ENCODE results near the gene SERPINA4. TPM values are rescaled to one million over a fixed set of nuclear protein-coding genes. Genes with fewer than 3 reads are reported as not detected.

SERPINA4 gene
- total and polyA plus RNA-seq, 2 of the 13 experiments (the other 11 are each of a cell fraction or from before 2014, with no cell fraction given) = 39.1 to 57.8 TPM

- TF ChIP-seq ZGPAT (CRISPR knock-in tag; IDR thresholded peaks at IDR 0.05) (peak; percentile 36; the same call in 1 of the 2 replicates), NR2F1 (CRISPR knock-in tag; IDR thresholded peaks at IDR 0.05) (no peak), NR2F6 (IDR thresholded peaks at IDR 0.05) (peak; percentile 56; the same call in 1 of the 2 replicates), NR2F6 (CRISPR knock-in tag; IDR thresholded peaks at IDR 0.05) (peak; percentile 77), TEF (CRISPR knock-in tag; IDR thresholded peaks at IDR 0.05) (0 out of 2 replicates have a peak, but pooled peaks have one; percentile 35), NRL (CRISPR knock-in tag; IDR thresholded peaks at IDR 0.05; ENCODE audit: borderline replicate concordance) (no peak), PREB (CRISPR knock-in tag; IDR thresholded peaks at IDR 0.05) (no peak), ZNF17 (CRISPR knock-in tag; IDR thresholded peaks at IDR 0.05) (no peak), CSRNP2 (CRISPR knock-in tag; conservative IDR thresholded peaks at IDR 0.05; ENCODE audit: low read depth) (no peak), PHF21A (CRISPR knock-in tag; IDR thresholded peaks at IDR 0.05) (no peak), SSRP1 (CRISPR knock-in tag; IDR thresholded peaks at IDR 0.05) (peak; percentile 70; the same call in 1 of the 2 replicates), THRA (CRISPR knock-in tag; IDR thresholded peaks at IDR 0.05; ENCODE audit: borderline replicate concordance) (peak; percentile 11), NCOA2 (CRISPR knock-in tag; IDR thresholded peaks at IDR 0.05) (peak; percentile 96), ZNF740 (CRISPR knock-in tag; IDR thresholded peaks at IDR 0.05) (no peak), HNF1B (CRISPR knock-in tag; IDR thresholded peaks at IDR 0.05) (0 out of 2 replicates have a peak, but pooled peaks have one; percentile 40), PHF5A (CRISPR knock-in tag; IDR thresholded peaks at IDR 0.05; ENCODE audit: low read depth, unreplicated experiment) (no peak), ZBTB33 (CRISPR knock-in tag; IDR thresholded peaks at IDR 0.05) (no peak), RARA (CRISPR knock-in tag; IDR thresholded peaks at IDR 0.05) (peak; percentile 70), ZNF354B (CRISPR knock-in tag; IDR thresholded peaks at IDR 0.05) (0 out of 2 replicates have a peak, but pooled peaks have one; percentile 72), IRX3 (CRISPR knock-in tag; IDR thresholded peaks at IDR 0.05; ENCODE audit: borderline replicate concordance, low read depth) (no peak), GATAD2A (CRISPR knock-in tag; IDR thresholded peaks at IDR 0.05) (peak; percentile 68; the same call in 1 of the 2 replicates)
These were observed 50.9 kb downstream of the SERPINA4 start, which contains the start of gene SERPINA3 (continued) for GRCh38 chr14:94612174-94612573.

All from HepG2 (cell line).